NT2/D1 (cell line): Measurements from ENCODE around the gene CDK5RAP2.
"Not testable (repeated sequence)": the region's sequence is repeated elsewhere in the genome, so short reads cannot be mapped to it uniquely, and the experiment has no call there.

ENCODE experiments used
- DNase-seq: peaks from one replicate; pipeline ENCODE4 v3.0.0-alpha.2; 2011; ENCODE audit warnings: low read depth, low spot score
- H3K27me3 ChIP-seq: 2 replicates; pipeline ENCODE4 v1.6.0; 2011; ENCODE audit warnings: mild to moderate bottlenecking; ENCODE audit not compliant: insufficient read length, insufficient read depth
- H3K36me3 ChIP-seq: 2 replicates; pipeline ENCODE4 v1.6.1; 2011; ENCODE audit warnings: mild to moderate bottlenecking, low read length, mixed read lengths; ENCODE audit not compliant: insufficient read depth, insufficient read length
- H3K4me1 ChIP-seq: 2 replicates; pipeline ENCODE4 v1.5.1; 2011; ENCODE audit not compliant: insufficient read depth, insufficient read length
- H3K4me3 ChIP-seq: 2 replicates; pipeline ENCODE4 v1.5.1; 2011; ENCODE audit warnings: low read depth; ENCODE audit not compliant: insufficient read length
- H3K9ac ChIP-seq: 2 replicates; pipeline ENCODE4 v1.6.0; 2011; ENCODE audit warnings: low read depth; ENCODE audit not compliant: insufficient read length
- H3K9me3 ChIP-seq: 2 replicates; pipeline ENCODE4 v1.5.1; 2011; ENCODE audit warnings: mild to moderate bottlenecking, low read length; ENCODE audit not compliant: insufficient read depth
- SUZ12 ChIP-seq: IDR thresholded peaks from 2 replicates; pipeline ENCODE4 v1.6.1; 2011; ENCODE audit not compliant: insufficient read length, insufficient read depth; ENCODE audit errors: extremely low read depth
- YY1 ChIP-seq: IDR thresholded peaks from 2 replicates; pipeline ENCODE4 v1.6.1; 2011; ENCODE audit not compliant: insufficient read length, insufficient read depth
- ZNF274 ChIP-seq: IDR thresholded peaks from 2 replicates; pipeline ENCODE4 v1.6.1; 2011; ENCODE audit warnings: mild to moderate bottlenecking, low read depth, low read length

The CDK5RAP2 gene

DNA sequence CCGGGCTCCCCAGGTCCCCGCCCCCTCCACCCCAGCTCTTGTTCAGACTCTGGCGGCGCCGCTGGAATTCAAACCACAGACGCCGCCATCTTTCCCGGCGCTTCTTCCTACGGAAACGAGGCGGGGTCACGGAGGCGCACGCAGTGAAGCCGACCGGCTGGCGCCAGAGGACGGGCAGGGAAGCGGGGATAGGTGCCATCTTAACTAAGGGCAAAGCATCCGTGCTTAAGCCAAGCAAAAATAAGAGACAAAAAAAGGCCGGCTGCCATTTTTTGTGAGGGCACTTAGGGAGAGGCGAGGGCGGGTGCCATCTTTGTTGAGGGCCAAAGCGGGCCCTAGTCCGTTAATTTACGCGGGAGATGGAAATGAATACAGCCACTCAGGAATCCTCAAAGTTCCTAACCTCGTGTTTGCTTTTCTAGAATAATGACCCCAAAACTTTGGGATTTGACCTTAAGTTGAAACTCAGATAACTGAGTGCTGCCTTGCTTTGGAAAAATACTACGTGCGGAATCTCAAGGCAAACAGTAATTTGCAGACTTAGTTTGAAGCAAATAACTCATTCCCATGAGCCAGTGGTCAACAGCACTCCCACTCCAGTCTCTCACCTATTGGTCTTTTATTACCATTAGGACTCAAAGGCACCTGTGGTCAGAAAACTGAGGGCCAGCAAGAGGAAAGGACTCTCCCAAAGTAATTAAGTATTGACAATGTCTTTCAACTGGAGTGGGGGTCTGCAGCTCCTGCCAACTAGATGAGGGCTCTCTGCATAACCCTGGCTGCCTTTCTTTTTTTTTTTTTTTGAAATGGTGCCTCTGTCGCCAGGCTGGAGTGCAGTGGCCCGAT is at the start of gene CDK5RAP2:
Gene CDK5RAP2, minus strand, starts transcription at position 117 of the 846 bp plus-strand sequence. CDS start 189 bp downstream, outside the sequence.
- H3K4me1 ChIP-seq: no peaks in the 10 kb centered on the region
- TF ChIP-seq ZNF274: no peak
- peak; percentile 99 for TF ChIP-seq YY1
- no peak for TF ChIP-seq SUZ12
- H3K9ac ChIP-seq: peak within 1 kb of the TSS; percentile 92
- no peaks in the 10 kb centered on the region for H3K9me3 ChIP-seq
- peak within 1 kb of the TSS; percentile 83 for H3K4me3 ChIP-seq
- DNase-seq: peak; percentile 98
- H3K27me3 ChIP-seq: no peaks in the 10 kb centered on the region
- H3K36me3 ChIP-seq: peaks cover 20% of the 10 kb centered on the region

DNA sequence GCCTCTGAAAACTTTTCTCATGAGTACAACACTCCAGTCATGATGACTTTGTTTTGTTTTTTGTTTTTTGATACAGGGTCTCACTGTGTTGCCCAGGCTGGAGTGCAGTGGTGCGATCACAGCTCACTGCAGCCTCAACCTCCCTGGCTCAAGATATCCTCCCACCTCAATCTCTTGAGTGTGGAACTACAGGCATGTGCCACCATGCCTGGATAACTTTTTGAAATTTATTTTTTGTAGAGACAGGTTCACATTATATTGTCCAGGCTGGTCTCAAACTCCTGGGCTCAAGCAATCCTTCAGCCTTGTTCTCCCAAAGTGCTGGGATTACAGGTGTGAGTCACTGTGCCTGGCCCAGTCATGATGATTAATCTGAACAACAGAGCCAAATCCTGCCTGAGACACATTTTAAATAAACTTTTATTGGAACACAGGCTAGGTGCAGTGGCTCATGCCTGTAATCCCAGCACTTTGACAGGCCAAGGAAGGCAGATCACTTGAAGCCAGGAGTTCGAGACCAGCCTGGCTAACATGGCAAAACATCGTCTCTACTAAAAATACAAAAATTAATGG is 49.0 kb upstream of the CDK5RAP2 start:
- not testable (repeated sequence) for H3K36me3 ChIP-seq, DNase-seq, H3K9me3 ChIP-seq, H3K27me3 ChIP-seq, H3K9ac ChIP-seq, H3K4me3 ChIP-seq, H3K4me1 ChIP-seq

DNA sequence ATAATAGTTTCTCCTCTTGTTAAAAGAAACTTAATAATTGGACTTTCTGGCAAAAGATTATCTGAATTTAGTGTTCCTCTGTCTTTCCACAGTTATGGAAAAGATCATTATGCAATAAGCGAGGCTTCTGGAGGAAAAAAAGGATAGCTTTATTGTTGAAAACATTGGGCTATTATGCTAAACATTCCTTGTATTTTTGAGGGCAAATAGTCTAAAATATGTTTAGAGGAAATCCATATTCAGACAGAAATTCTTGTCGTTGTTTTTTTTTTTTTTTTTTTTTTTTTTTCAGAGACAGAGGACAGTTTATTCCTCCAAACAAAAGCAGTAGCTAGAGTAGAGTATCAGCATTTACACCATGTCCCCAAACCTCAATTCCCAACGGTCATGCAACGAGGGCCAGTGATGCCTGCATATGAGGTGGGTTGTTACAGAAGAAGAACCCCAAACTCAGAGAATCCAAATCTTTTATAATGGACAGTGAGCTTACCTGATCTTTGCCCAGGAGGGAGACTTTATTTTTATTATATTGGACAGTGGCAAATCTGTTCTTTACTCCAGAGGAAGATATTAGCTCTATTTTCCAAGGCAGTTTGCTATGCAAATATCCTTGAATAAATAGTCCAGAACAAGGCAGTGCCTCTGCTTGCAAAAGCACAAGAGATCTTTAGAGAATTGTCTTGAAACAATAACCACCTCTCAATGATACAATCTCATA is 48.4 kb upstream of the CDK5RAP2 start:
- Histone ChIP-seq H3K4me1 (no peaks in the 10 kb centered on the region), H3K9ac (no peak overlapping the region)
- no peak for TF ChIP-seq YY1
- TF ChIP-seq ZNF274: no peak
- no peak for TF ChIP-seq SUZ12

DNA sequence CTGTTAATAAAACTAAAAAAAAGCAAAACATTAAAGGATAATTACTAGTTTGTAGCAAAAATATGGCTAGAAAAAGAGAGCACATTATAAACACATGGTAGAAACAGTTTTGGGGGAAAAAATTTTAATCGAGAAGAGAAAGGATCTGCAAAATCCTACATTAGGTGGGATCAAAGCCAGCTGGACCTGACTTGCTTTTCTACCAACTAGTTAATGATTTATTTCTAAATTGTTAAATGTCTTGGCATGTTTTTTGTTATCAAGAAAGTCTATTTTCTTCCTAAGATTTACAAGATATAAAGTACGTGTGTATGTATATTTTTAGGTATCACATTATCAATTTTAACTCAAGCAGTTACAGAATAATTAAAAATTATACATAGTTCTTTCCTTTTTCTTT is 47.1 kb upstream of the CDK5RAP2 start:
- Histone ChIP-seq H3K36me3 (no peaks in the 10 kb centered on the region), H3K9ac (no peak overlapping the region), H3K4me1 (no peaks in the 10 kb centered on the region), H3K4me3 (no peak overlapping the region), H3K27me3 (no peaks in the 10 kb centered on the region), H3K9me3 (no peaks in the 10 kb centered on the region)
- DNase-seq: no peak
- no peak for TF ChIP-seq YY1
- TF ChIP-seq ZNF274: no peak
- no peak for TF ChIP-seq SUZ12

More for the DNA sequence above, 48.4 kb upstream of the CDK5RAP2 start:
- Histone ChIP-seq H3K27me3 (no peaks in the 10 kb centered on the region), H3K36me3 (no peaks in the 10 kb centered on the region), H3K4me3 (no peak overlapping the region), H3K9me3 (no peaks in the 10 kb centered on the region)
- DNase-seq: no peak

DNA sequence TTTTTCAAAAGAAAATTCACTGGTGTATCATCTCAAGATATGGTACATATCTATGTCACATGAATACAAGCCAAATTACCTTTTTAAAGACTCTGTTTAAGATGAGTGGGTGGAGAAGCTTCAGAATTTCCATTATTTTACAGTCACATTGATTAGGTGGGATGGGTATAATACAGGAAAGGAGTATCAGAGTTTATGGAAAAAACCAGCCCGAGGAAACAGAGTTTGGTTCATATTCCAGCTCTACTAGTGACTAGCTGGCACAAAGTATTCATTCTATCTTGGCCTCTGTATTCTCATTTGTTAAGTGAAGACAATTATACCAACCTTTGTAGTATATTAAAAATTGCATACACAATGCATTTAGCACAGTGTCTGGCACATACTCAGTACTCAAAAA is 46.5 kb upstream of the CDK5RAP2 start:
- no peak for DNase-seq
- no peak for TF ChIP-seq ZNF274
- TF ChIP-seq SUZ12: no peak
- no peak for TF ChIP-seq YY1
- no peaks in the 10 kb centered on the region for H3K36me3 ChIP-seq
- no peaks in the 10 kb centered on the region for H3K4me1 ChIP-seq
- H3K9me3 ChIP-seq: no peaks in the 10 kb centered on the region
- no peak overlapping the region for H3K4me3 ChIP-seq
- no peaks in the 10 kb centered on the region for H3K27me3 ChIP-seq
- H3K9ac ChIP-seq: no peak overlapping the region

DNA sequence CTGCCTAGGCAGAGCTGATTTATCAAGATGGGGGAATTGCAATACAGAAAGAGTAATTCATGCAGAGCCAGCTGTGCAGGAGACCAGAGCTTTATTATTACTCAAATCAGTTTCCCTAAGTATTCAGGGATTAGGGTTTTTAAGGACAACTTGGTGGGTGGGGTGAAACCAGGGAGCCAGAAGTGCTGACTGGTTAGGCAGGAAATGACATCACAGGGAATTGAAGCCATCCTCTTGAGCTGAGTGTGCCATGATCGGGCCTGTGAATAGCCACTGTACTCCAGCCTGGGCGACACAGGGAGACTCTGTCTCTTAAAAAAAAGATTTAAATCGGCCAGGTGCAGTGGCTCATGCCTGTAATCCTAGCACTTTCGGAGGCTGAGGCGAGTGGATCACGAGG is 45.3 kb upstream of the CDK5RAP2 start:
- Histone ChIP-seq H3K9ac (no peak overlapping the region), H3K27me3 (no peaks in the 10 kb centered on the region), H3K4me3 (no peak overlapping the region), H3K9me3 (no peaks in the 10 kb centered on the region), H3K36me3 (no peaks in the 10 kb centered on the region), H3K4me1 (no peaks in the 10 kb centered on the region)
- TF ChIP-seq YY1: no peak
- DNase-seq: no peak

DNA sequence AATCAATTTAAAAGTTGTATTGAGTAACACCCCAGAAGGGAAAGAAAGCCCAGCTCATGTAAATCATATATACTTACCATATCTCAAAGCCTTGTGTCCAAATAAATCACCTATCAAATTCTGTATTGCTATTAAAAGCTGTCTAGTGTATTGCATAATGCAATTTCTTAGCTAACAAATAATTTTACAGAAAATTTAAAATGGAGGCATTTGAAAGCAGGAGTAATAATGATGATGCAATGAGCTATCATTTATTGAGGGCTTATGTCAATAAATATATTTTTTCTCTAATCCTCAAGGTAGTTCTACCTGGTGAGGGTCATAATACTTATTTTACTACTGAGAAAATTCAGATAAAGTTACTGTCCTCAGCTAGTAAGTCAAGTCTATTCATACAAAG is 42.8 kb upstream of the CDK5RAP2 start:
- Histone ChIP-seq H3K4me1 (no peaks in the 10 kb centered on the region), H3K36me3 (no peaks in the 10 kb centered on the region), H3K27me3 (no peaks in the 10 kb centered on the region), H3K9me3 (no peaks in the 10 kb centered on the region), H3K9ac (no peak overlapping the region), H3K4me3 (no peak overlapping the region)
- no peak for TF ChIP-seq YY1
- TF ChIP-seq ZNF274: no peak
- no peak for TF ChIP-seq SUZ12
- DNase-seq: no peak
